Lung (tissue), 12 donors: ENCODE measurements around the gene SLC7A10. TPM values are rescaled to one million over a fixed set of nuclear protein-coding genes. Genes with fewer than 3 reads are reported as not detected.

Experiments used
- ATAC-seq: fragments of 200-7000 bp; cut with Tn5 transposase; one replicate; pipeline ENCODE4 v1.9.1; 2020; ENCODE audit warnings: moderate number of reproducible peaks; ENCODE audit not compliant: insufficient read depth, low FRiP score
- DNase-seq, 3 donors: peaks; one replicate each; pipeline ENCODE4 v3.0.0-alpha.2; 2013 to 2017
- H3K27ac ChIP-seq, 2 donors: one replicate each; pipeline ENCODE4 v1.5.1; 2013; ENCODE audit warnings: mild to moderate bottlenecking in 2 of 2, moderate library complexity in 2 of 2, control low read depth in 1 of 2, inconsistent platforms in 1 of 2, low read depth in 1 of 2, low read length in 1 of 2
- H3K27me3 ChIP-seq, 3 donors: one replicate each; pipeline ENCODE4 v1.5.1; 2013; ENCODE audit warnings: low read length in 2 of 3; ENCODE audit not compliant: control insufficient read depth in 3 of 3, insufficient read depth in 3 of 3
- H3K36me3 ChIP-seq, 4 donors: one replicate each; pipeline ENCODE4 v1.5.1; 2013; ENCODE audit warnings: low read length in 4 of 4, mild to moderate bottlenecking in 1 of 4, moderate library complexity in 1 of 4; ENCODE audit not compliant: control insufficient read depth in 4 of 4, insufficient read depth in 4 of 4
- H3K4me1 ChIP-seq, 5 donors: one replicate each; pipeline ENCODE4 v1.5.1; 2013; ENCODE audit warnings: low read length in 5 of 5, mild to moderate bottlenecking in 2 of 5, moderate library complexity in 1 of 5; ENCODE audit not compliant: control insufficient read depth in 5 of 5, insufficient read depth in 5 of 5
- H3K4me3 ChIP-seq: one replicate; pipeline ENCODE4 v1.5.1; 2013; ENCODE audit warnings: mild to moderate bottlenecking, control low read depth, moderate library complexity
- H3K9ac ChIP-seq, 2 donors: one replicate each; pipeline ENCODE4 v1.5.1; 2013; ENCODE audit warnings: low read length in 2 of 2, control low read depth in 1 of 2; ENCODE audit not compliant: insufficient read depth in 1 of 2
- H3K9me3 ChIP-seq, 4 donors: one replicate each; pipeline ENCODE4 v1.5.1; 2013; ENCODE audit warnings: low read length in 3 of 4, mild to moderate bottlenecking in 1 of 4, moderate library complexity in 1 of 4; ENCODE audit not compliant: control insufficient read depth in 4 of 4, insufficient read depth in 3 of 4
- CTCF ChIP-seq: IDR thresholded peaks from 2 replicates; pipeline ENCODE4 v1.5.1; 2012; ENCODE audit warnings: mild to moderate bottlenecking; ENCODE audit errors: control extremely low read depth, extremely low read depth
- WGBS, 2 donors: extraction: QIAGEN DNeasy Blood & Tissue Kit; methylation state at CpG; one replicate each; pipeline ENCODE4 v1.1.7; 2013; 5-methylcytosine and 5-hydroxymethylcytosine counted together
- polyA plus RNA-seq, 2 donors: library from polyadenylated mRNA; stranded (reverse); fragments of 200-250 nt; gene quantifications; one replicate each; pipeline ENCODE4 v1.2.1, GENCODE V29; 2013
- total RNA-seq, 2 donors: library from RNA; depleted of rRNA in 1 of 2; stranded (reverse); fragments of >200 nt in 1 of 2; gene quantifications; one replicate each; pipeline ENCODE4 v1.2.1, GENCODE V29; 2014 to 2021
- donor health status: control.
- donor health status: control.
- donor health status: Bipolar disorder and iron deficiency.
- donor health status: healthy.
- donor health status: DM: yes; HTN: yes; CAD: no.

SLC7A10 gene
- total and polyA plus RNA-seq, 4 donors: 0.02 to 0.71 (median 0.16) TPM

GRCh38 chr19:33205531-33206260 is 20.0 kb downstream of the SLC7A10 start:
- 95 to 96% methylated on average over 61 to 64 of the region's 64 CpGs for WGBS, 2 donors
- Histone ChIP-seq H3K4me1 (peaks cover 0 to 4% (median 0%) of the 10 kb centered on the region in 5 donors), H3K27ac (no peak overlapping the region), H3K4me3 (no peak overlapping the region), H3K9me3 (no peaks in the 10 kb centered on the region), H3K36me3 (peaks cover 0 to 22% (median 8%) of the 10 kb centered on the region in 4 donors), H3K27me3 (no peaks in the 10 kb centered on the region), H3K9ac (no peak overlapping the region)
- ATAC-seq: no peak
- no peak for TF ChIP-seq CTCF
- DNase-seq: no peak

GRCh38 chr19:33205110-33205509 is 20.5 kb downstream of the SLC7A10 start:
- H3K4me1 ChIP-seq: peaks cover 0 to 4% (median 0%) of the 10 kb centered on the region in 5 donors
- 94 to 96% methylated on average over 27 of the region's 27 CpGs for WGBS, 2 donors
- no peaks in the 10 kb centered on the region for H3K27me3 ChIP-seq
- H3K27ac ChIP-seq: no peak overlapping the region
- no peaks in the 10 kb centered on the region for H3K9me3 ChIP-seq
- H3K9ac ChIP-seq: no peak overlapping the region
- peaks cover 0 to 22% (median 8%) of the 10 kb centered on the region in 4 donors for H3K36me3 ChIP-seq
- ATAC-seq (no peak), DNase-seq (no peak)
- TF ChIP-seq CTCF: no peak
- H3K4me3 ChIP-seq: no peak overlapping the region

- H3K4me1 ChIP-seq: peaks cover 0 to 3% (median 0%) of the 10 kb centered on the region in 5 donors
- DNase-seq (no peak), ATAC-seq (no peak)
- no peak for TF ChIP-seq CTCF
- H3K9me3 ChIP-seq: no peaks in the 10 kb centered on the region
- H3K27me3 ChIP-seq: no peaks in the 10 kb centered on the region
- H3K4me3 ChIP-seq: no peak overlapping the region
- WGBS, 2 donors: 90 to 93% methylated on average over 32 of the region's 32 CpGs
- H3K27ac ChIP-seq: no peak overlapping the region
- peaks cover 0 to 22% (median 8%) of the 10 kb centered on the region in 4 donors for H3K36me3 ChIP-seq
- H3K9ac ChIP-seq: no peak overlapping the region
These were observed 21.3 kb downstream of the SLC7A10 start for GRCh38 chr19:33204136-33204973.
